Amygdala (tissue), 56 donors: Measurements from ENCODE around the gene CEP164.
"Not testable (repeated sequence)": the region's sequence is repeated elsewhere in the genome, so short reads cannot be mapped to it uniquely, and the experiment has no call there.

Experiments
- DNase-seq, 56 donors: peaks; one replicate each; lab custom pipeline; 2025; lab: John Stamatoyannopoulos, UW

The CEP164 gene

DNA sequence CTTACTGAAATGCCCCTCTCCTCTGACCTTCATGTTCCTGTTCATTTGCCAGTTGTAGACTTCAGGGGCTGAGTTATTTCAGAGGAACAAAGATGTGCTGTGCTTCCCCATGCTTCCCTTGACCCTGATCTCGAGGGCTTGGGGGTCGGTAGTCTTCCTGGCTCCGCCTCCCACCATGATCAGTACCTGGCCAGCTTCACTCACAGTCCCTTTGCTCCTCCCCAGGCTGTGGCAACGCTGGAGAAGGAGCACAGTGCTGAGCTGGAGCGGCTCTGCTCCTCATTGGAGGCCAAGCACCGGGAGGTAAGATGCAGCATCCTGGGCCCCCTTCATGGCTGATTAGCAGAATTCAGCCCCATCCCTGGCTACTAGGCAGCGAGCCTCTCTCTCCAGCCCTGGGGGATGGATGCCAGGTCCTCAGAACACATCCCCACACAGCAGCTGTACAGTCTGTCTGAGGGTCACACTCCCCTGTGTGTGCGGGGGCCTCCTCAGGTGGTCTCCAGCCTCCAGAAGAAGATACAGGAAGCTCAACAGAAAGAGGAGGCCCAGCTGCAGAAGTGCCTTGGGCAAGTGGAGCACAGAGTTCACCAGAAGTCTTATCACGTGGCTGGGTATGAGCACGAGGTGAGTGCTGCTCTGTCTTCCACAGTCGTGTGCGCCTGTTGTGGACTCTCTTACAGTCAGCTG is 64.5 kb downstream of the CEP164 start:
- no peak for DNase-seq

DNA sequence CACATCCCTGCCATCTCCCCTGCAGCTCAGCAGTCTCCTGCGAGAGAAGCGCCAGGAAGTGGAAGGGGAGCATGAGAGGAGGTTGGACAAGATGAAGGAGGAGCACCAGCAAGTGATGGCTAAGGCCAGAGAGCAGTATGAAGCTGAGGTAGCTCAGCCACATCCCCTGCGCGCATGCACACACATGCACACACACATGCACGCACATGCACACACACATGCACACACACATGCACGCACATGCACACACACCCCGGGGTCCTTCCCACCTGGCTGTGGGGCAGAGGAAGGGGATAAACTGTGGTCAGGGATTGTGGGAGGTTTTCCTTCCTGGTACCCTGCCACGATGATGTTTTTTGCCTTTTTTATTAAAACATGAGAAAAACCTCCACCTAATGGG is 65.3 kb downstream of the CEP164 start:
- no peak for DNase-seq

DNA sequence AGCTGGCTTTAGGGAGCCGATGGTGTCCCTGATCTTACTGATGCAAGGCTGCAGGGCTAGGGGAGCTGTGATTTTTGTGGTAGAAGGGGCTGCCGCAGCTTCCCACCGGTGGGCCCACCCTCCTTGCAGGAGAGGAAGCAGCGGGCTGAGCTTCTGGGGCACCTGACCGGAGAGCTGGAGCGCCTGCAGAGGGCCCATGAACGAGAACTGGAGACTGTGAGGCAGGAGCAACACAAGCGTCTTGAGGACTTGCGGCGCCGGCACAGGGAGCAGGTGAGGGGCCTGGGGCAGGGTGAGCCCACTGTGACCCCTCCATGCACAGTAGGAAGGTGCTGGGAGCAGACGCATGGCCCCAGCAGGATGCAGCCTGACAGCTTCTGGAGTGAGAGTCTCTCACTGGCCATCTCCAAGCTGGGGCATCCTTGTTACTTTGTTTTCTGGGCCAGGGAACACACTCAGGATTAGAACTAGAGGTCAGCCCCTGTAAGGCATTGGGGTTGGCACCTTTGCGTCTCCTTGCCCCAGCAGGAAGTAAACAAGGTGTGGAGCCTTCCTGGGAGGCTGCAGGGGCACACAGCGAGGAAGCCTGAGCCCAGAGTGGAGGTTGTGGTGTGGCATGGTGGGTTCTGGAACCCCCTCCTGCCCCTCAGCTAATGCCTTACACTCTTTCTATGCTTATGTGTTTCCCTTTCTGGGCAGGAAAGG is 66.7 kb downstream of the CEP164 start:
- DNase-seq, result no peak

DNA sequence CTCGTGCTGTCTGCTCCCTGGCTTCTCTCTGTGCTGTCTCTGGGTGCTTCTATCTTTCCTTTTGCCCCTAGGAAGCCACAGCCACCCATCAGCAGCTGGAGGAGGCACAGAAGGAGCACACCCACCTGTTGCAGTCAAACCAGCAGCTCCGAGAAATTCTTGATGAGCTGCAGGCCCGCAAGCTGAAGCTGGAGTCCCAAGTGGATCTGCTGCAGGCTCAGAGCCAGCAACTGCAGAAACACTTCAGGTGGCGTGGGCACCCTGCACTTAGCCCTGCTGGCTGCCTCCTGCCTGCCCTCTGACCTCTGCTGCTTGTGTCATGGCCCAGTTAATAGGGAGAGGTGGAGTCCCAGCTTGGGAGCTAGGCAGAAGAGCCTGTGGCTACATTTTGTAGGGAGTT is 67.8 kb downstream of the CEP164 start:
- DNase-seq, result no peak

DNA sequence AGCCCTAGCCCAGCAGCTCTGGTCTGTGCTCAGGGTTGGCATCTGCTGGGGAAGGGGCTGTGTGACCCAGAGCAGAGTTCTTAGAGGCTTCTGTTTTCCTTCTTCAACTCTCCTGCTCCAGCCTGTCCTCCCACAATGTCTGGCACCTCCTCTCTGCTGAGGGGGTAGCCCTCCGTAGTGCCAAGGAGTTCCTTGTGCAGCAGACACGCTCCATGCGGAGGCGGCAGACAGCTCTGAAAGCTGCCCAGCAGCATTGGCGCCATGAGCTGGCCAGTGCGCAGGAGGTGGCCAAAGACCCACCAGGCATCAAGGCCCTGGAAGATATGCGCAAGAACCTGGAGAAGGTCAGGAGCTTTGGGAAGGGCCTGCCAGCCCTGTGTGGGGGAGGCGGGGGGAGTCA is 69.3 kb downstream of the CEP164 start:
- DNase-seq, result peak in 6 of 56 donors; percentile 2 to 24 (median 10)

DNA sequence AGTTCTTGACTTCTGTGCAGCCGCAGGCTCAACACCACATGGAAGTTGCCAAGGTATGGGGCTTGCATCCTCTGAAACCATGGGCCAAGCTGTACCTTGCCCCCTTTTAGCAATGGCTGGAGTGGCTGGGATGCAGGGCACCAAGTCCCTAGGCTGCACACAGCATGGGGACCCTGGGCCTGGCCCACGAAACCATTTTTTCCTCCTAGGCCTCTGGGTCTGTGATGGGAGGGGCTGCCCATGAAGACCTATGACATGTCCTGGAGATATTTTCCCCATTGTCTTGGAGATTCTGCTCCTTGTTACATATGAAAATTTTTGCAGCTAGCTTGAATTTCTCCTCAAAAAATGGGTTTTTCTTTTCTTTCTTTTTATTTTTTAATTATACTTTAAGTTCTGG is 71.0 kb downstream of the CEP164 start:
- DNase-seq, result not testable (repeated sequence)

DNA sequence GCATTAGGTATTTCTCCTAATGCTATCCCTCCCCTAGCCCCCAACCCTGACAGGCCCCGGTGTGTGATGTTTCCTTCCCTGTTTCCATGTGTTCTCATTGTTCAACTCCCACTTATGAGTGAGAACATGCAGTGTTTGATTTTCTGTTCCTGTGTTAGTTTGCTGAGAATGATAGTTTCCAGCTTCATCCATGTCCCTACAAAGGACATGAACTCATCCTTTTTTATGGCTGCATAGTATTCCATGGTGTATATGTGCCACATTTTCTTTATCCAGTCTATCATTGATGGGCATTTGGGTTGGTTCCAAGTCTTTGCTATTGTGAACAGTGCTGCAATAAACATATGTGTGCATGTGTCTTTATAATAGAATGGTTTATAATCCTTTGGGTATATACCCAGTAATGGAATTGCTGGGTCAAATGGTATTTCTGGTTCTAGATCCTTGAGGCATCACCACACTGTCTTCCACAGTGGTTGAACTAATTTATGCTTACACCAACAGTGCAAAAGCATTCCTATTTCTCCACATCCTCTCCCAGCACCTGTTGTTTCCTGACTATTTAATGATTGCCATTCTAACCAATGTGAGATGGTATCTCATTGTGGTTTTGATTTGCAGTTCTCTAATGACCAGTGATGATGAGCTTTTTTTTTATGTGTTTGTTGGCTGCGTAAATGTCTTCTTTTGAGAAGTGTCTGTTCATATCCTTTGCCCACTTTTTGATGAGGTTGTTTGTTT is 71.6 kb downstream of the CEP164 start:
- DNase-seq, result not testable (repeated sequence)

DNA sequence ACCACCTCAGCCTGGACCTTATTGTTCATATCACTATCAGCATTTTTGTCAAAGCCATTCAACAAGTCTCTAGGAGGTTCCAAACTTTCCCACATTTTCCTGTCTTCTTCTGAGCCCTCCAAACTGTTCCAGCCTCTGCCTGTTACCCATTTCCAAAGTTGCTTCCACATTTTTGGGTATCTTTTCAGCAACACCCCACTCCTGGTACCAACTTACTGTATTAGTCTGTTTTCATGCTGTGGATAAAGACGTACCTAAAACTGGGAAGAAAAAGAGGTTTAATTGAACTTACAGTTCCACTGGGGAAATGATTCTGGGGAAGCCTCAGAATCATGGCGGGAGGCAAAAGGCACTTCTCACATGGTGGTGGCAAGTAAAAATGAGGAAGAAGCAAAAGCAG is 78.2 kb downstream of the CEP164 start:
- DNase-seq, result not testable (repeated sequence)

DNA sequence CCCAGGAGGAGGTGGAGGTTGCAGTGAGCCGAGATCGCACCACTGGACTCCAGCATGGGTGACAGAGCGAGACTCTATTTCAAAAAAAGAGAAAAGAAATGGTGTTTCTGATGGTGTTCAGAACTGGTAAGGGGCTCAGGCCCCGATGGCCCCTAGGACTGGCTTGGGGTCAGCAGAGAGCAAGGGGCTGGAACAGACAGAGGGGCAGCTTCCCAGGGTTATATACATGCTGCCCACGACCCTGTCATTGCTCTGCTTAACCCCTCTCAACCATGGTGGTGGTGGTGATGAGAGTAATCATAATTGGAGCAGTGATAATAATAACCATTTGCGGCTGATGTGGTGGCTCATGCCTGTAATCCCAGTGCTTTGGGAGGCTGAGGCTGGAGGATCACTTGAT is 79.4 kb downstream of the CEP164 start:
- no peak for DNase-seq

DNA sequence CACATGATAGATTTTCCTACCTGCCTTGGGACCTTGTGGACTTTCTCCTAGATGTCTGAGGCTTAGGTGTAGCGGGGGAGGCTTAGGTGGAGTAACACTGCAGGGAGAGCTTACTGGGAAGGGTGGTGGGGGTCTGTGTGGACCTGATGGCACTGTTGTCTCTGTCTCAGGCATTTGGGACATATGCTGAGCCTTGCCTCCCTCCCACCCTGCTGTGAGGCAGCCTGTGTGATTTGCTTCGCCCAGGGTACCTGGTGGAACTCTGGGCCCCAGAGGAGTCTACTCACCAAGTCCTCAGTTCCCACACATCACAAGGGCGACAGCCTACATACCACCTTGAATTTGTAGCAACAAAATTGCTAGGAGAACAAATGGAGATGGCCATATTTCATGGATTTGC is 80.7 kb downstream of the CEP164 start:
- no peak for DNase-seq

DNA sequence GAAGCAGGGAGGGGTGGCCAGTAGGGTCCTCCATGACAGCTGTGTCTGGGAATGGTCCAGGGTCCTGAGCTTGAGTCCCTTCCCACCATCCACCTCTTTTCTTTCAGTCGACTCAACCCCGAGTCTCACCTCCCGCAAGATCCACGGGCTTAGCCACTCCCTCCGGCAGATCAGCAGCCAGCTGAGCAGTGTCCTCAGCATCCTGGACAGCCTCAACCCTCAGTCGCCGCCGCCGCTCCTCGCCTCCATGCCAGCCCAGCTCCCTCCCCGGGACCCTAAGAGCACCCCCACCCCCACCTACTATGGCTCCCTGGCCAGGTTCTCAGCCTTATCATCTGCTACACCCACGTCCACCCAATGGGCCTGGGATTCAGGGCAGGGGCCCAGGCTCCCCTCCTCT is 81.9 kb downstream of the CEP164 start:
- no peak for DNase-seq

DNA sequence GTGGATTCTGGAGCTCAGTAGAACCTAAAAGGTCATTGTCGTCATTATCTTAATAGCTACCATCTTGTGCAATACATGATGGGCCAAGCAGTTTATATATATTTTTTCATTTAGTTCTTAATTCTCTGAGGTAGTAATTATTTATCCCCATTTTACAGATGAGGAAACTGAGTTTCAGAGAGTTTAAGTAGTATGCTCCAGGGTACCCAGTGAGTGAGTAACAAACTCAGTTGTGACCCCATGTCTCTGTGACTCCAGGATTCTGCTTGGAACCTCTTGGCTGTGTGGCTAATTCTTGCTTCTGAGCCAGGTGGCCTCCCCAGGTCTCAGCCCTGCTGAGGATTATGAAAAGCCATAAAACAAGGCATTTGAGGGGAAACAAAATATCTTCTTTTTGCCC is 82.6 kb downstream of the CEP164 start:
- no peak for DNase-seq

DNA sequence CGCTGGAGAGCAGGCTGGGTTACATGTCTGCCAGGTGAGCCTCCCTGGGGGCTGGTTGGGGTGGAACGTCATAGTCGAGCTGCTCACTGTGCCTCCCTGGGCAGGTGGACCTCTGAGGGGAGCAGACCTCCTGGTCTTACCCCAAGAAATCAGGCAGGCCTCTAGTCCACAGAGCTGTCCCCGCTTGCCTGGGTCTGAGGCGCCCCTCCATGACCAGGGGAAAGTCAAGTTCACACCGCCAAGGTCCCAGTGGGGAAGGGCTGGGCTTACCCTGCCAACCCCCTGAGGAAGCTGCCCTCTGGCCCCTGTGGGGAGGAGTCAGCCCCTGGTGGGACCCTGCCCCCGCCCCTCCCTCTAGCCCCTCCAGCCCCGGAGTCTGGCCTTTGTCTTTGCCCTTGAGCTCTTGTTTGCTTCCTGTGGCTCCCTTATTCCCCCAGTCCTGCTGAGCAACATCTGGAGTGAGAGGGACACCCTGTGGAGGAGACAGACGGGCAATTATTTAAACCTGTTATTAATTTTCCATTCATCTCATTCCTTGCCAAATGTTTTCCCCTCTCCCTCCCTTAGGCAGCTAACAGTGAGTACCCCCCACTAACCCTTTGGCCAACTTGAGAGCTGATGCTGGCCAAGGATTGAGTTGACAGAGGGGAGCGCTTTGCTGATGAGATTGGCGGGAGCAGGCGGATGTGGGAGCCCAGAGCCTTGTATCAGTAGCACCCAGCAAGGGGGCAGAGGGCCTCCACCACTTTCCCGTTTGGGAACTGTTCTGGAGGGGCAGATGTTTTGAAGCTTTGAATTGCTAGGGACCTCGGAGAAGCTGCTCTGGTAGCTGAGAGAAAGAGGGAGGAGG is 83.4 kb downstream of the CEP164 start:
- DNase-seq, result no peak

DNA sequence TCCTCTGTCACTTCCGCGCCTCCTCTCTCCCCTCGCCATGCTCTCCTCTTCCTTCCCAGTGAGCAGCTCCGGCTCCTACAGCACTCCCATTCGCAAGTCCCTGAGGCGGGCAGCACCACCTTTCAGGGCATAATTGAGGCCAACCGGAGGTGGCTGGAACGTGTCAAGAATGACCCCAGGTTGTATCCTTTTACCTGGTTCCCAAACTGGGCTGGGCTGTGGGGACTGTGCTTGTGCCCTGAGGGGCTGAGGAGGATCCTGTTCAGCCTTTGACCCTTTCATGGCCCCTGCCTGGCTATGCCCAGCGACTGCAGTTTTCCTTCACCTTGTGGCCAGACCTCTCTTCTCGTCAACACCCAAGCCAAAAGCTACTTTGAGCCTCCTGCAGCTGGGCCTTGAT is 84.1 kb downstream of the CEP164 start:
- no peak for DNase-seq

DNA sequence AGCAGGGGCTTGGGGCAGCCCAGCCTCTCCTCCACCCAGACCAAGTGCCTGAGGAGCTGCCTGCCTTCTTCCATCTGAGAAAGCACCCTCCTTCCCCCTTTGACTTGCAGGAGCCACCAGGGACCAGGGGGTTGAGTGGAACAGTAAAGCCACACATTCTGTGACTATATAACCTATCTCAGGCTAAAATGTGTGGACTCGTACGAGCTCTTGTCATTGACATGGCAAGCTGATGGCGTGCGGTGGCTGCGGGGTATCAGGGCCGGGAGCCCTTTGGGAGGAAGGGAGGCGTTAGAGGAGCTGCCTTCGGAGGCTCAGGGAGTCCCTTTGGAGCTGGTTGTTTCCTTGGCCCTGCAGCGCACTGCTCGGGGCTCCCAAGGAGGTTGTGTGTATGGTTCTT is 84.5 kb downstream of the CEP164 start:
- DNase-seq, result no peak

DNA sequence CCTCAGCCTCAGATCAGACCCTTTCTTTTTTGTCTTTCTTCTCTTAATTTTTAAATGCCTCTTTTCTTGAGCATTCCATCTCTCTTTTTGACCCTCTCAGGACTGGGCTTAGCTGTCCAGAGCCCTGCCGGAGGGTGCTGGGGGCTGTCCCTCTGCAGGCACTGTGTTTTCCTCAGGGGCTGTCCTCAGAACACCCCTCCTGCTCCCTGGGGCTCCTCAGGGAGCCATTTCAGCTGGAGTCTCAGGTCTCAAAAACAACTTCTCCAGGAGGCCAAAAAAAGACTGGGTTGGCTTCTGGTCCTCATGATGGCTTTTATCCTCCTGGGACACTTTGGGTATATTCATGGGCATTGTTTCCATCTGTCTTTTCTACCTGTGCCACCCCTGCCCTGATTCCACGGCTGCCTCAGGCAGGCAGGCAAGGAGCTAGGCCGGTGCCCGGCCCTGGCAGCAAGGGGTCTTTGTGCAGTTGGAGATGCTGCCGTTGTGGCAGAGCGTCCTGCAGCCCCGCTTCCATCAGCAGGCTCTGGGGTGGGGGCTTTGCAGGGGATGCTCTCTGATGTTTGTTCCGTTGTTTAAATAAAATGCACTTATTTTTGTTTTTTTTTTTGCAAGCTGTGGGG is 85.1 kb downstream of the CEP164 start:
- no peak for DNase-seq

DNA sequence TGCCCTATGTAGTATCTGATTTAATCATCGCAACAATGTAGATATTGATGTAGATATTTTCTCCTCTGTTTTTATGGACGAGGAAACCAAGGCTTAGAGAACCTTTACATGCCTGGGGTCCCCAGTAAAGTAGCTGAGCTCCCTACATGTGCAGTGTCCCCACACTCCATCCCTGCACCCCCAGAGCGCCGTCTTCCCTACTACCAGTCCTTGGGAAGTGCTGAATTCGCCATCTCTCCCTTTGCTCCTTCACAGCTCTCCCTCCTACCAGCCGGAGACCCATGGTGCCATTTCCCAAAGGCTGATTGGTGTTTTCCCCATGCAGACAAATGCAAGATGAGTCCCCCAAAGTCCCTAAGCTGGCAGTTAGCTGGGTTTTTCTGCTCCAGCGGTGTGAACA is 86.0 kb downstream of the CEP164 start:
- no peak for DNase-seq

DNA sequence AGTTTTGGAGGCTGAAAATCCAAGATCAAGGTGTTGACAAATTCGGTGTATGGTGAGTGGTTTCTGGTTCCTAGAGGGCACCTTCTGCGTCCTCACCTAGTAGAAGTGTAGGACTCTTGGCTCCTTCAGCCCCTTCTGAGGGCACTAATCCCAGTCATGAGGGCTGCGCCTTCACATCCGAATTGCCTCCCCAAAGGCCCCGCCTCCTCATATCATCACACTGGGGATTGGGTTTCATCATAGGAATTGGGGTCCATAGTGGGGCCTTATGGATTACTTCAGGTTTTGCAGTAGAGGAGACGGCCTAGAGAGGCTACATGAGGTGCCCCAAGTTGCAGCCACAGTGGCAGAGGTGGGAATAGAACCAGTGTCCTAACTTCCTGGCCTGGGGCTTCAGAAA is 87.1 kb downstream of the CEP164 start:
- DNase-seq, result no peak

DNA sequence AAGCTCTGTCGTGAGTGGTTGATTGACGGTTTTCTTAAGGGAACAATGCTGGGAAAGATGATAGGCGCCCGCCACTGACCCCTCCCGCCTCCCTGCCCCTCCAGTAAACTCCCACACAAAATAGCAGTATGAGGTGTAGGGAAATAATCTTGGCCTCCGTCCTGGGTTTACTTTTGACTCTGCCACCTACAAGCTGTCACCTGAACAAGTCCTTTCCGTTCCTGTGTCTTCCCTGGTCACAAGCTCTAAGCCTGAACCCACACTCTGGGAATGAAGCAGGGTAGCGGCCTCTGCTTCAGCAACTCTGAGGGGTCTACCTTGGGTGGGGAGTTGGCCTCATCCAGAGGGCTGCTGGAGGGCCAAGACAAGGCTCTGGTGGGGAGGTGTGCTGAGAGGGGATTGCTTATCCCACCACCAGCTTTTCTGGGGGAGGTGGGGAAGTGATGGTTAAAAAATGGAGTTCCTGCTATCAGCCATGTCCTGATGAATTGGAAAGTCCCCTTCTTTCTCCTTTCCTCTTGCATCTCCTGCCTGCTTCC is 87.8 kb downstream of the CEP164 start:
- no peak for DNase-seq

DNA sequence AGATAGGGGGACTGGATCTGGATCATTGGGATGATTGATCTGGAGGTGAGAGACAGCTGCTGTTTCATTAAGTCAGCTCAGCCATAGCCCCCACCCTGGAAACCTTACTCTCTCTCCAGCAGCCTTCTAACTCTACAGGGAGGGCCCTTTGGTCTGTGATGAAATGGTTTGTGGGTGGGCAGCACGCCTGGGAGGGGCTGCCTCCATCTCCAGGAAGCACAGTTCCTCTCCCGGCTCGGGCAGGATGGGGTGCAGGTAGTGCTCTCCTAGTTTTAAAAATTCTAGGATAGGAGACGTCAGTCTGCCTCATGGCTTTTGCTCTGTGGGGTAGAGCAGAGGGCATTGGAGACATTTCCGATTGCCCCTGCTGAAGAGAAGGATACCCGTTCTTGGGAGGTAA is 89.7 kb downstream of the CEP164 start:
- no peak for DNase-seq
